Spleen (tissue), 7 donors: ENCODE measurements around the gene CMKLR1.

Experiments used
- POLR2A ChIP-seq, 3 donors: fragments of 450-650 bp; IDR thresholded peaks; one replicate each; pipeline ENCODE4 v1.5.1; 2017; ENCODE audit warnings: antibody characterized with exemption in 3 of 3, mild to moderate bottlenecking in 1 of 3
- TF ChIP-seq, protein P1 (sequence below), 11 experiments: fragments of 200-600 bp in 7 of 11; fragments of 450-650 bp in 4 of 11; sonication (generic) in 4 of 11; IDR thresholded peaks in 8 of 11; conservative IDR thresholded peaks in 3 of 11; 1 replicate in 7 of 11; 2 replicates in 4 of 11; pipeline versions ENCODE4 v1.4.0 to v1.8.0; 2016 to 2021; ENCODE audit warnings: antibody characterized with exemption in 11 of 11, inconsistent platforms in 4 of 11, mild to moderate bottlenecking in 1 of 11
- donor health status: DM: no; HTN: no; CAD: no; lungs with moderate emphysema.
- donor health status: DM: no; HTN: no; CAD: no.
- donor health status: DM: no; HTN: no; CAD: no.

DNA sequence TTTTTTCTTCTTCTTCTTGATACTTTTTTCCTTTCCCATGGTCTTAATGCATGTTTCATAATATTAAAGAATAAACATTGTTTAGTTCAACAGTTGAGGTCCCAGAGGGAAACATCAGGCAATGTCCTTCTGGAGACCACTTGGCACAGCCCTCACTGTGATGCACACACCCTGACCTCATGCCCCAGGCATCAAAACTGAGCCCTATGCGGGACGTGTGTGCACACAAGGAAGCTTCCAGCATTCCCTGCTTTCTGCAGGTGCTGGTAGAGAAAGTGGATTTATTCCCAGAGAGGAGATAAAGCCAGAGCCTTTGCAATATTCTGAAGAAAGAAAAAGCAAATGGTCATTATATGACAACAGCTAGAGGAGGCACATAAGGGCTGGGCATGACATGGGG lies 16.0 kb upstream of the CMKLR1 start:
- TF ChIP-seq, protein P1, sequence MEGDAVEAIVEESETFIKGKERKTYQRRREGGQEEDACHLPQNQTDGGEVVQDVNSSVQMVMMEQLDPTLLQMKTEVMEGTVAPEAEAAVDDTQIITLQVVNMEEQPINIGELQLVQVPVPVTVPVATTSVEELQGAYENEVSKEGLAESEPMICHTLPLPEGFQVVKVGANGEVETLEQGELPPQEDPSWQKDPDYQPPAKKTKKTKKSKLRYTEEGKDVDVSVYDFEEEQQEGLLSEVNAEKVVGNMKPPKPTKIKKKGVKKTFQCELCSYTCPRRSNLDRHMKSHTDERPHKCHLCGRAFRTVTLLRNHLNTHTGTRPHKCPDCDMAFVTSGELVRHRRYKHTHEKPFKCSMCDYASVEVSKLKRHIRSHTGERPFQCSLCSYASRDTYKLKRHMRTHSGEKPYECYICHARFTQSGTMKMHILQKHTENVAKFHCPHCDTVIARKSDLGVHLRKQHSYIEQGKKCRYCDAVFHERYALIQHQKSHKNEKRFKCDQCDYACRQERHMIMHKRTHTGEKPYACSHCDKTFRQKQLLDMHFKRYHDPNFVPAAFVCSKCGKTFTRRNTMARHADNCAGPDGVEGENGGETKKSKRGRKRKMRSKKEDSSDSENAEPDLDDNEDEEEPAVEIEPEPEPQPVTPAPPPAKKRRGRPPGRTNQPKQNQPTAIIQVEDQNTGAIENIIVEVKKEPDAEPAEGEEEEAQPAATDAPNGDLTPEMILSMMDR (IDR thresholded peaks at IDR 0.05 in 8 of 11, conservative IDR thresholded peaks at IDR 0.05 in 3 of 11): no peak
- TF ChIP-seq POLR2A (IDR thresholded peaks at IDR 0.05): no peak
